NCI-H187 treated with DMSO at 0.1 percent for 48 hours (cell line): Measurements from ENCODE around the gene GCN1.

Experiments
- DNase-seq: peaks from one replicate; lab custom pipeline; 2025; lab: John Stamatoyannopoulos, UW

Gene GCN1

DNA sequence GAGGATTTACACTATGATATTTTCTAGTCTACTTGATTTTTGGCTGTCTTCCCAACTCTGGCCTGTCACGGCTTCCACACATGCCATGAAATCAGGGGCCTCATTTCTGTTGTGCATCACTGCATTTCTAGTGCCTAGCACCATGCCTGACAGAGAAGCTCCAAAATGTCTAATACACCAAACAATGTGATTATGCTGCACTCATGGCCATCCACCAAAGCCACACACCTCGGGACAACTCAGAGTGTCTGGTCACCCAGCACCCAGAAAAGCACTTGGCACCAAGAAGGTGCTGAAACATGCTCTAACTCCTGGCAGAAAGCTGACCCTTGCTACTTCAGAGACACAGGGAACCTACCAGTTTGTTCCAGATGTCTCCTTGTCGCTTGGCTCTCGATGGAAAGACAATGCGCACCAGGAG is 11.3 kb downstream of the GCN1 start:
- DNase-seq = no peak

DNA sequence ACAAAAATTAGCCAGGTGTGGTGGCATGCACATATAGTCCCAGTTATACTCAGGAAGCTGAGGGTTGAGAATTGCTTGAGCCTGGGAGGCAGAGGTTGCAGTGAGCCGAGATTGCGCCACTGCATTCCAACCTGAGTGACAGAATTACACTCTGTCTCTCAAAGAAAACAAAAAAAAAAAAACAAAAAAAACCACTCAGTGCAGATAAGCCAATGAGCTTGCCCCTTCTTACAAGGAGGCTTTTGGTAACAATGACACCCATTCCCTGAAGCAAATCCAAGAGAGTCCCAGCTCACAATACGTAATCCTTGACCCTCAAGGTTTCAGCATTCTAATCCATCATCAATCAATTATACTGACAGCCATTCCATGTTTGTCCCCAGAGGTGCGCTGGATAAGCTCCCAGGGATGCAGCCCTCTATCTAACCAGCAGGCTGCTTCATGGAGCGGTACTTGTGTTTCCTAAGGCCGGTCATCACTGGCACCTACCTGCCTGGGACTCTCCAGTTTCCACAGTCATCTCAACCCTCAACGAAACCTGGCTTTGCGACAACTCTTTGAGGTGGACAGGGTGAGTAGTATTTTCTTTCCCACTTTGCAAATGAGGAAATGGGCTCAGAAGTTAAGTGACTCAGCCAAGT is 12.4 kb downstream of the GCN1 start:
- DNase-seq = no peak

DNA sequence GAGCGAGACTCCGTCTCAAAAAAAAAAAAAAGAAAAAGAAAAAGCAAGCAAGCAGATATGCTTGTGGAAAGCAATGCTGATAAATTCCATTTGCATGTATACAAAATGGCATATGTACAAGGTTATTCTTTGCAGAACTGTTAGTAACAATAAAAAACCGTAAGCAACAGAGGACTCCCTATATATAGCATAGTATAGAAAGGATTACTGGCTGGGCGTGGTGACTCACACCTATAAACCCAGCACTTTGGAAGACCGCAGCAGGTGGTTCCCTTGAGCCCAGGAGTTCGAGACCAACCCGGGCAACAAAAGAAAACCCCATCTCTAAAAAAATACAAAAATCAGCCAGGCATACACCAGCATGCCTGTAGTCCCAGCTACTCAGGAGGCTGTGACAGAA is 13.5 kb downstream of the GCN1 start:
- no peak for DNase-seq

DNA sequence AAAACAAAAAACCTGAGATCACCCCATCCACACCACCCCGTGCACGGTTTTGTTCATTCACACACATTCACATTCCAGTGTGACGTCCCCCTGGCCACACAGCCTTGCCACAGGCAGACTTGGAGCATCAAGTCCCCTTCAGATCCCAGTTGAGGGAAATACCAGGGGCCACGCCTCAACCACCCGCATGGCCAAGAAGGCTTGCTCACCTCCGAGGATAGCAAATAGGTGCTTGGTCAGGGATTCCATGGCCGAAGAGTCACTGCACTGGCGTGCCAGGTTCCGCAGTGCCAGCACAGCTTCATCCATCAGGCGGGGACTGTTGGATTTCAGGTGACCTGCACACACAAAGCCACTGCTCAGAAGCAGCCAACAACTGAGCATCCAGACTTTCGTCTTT is 19.0 kb downstream of the GCN1 start:
- DNase-seq = no peak

DNA sequence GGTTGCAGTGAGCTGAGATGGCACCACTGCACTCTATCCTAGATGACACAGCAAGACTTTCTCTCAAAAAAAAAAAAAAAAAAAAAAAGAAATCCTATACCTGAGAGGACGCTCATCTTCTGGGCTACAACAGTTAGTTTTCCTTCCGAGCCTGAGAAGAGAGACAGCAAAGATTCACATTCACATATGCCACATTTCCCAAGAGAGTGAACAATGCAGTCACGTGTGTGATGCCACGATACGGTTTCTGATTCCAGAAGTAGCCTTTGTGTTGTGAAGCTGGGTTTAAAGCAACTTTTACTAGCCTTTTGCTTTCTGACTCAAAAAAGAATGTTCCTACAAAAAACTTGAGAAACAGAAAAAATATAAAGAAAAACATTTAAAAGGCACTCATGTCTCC is 19.5 kb downstream of the GCN1 start:
- DNase-seq = peak; percentile 73

DNA sequence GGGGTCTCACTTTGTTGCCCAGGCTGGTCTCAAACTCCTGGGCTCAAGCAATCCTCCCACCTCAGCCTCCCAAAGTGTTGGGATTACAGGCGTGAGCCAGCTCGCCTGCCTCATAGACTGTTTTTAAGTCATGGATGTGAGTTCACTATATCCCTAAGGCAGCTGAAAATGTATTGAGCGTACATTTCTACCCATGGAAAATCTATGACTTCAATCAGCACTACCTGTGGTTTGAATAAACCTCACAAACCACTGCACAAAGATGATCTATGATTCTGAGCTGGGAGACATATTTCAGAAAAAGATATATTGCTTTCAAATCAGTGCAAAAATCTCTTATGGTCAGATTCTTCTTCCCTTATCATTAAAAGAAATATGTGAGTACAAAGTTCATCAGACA is 22.5 kb downstream of the GCN1 start:
- DNase-seq = no peak

DNA sequence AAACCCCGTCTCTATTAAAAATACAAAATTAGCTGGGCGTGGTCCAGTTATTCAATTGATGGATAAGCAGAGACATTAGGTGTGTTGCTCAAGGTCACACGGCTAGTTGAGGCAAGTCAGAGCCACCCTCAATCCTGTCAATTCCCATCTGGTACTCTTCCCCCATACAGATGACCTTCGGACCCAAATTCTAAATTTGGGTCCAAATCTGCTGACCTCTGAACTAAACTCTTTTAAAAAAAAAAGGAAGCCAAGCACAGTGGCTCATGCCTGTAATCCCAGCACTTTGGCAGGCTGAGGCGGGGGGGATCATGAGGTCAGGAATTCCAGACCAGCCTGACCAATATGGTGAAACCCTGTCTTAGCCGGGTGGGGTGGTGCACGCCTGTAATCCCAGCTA is 23.9 kb downstream of the GCN1 start:
- no peak for DNase-seq

DNA sequence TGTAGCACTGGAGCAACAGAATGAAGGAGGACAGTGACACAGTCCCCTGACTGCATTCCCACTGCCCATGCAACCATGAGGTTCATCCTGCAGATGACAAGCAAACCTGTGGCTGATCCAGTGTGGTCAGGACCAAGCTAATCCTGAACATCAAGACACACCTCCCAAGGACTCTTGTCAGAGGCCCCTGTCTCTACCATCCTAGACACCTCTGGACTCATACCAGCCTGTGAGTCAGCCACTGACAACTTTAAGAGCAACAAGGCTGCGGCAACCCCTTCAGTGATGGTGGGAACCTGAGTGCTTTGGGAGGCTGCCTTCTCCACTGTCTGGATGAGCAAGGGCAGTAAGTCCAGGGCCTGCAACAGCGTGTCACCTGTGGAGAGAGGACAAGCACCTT is 24.6 kb downstream of the GCN1 start:
- DNase-seq = no peak

DNA sequence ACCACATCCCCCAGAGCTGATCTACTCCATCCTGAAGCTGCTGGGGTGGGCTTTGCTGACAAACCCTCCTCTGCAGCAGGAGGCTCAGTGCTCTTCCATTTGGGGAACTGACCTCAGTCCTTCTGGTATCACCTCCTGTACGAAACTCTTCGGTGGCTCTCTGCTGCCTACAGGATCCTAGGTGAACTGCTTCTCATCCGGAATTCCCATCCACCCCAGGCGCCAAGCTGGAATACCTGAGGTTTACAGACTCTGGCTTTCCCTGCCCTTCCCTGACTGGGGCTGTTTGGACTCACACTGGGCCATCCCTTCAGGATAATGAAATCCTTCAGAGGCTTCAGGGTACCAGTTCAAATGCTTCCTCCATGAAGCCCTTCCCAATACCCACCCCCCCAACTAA is 26.2 kb downstream of the GCN1 start:
- no peak for DNase-seq

DNA sequence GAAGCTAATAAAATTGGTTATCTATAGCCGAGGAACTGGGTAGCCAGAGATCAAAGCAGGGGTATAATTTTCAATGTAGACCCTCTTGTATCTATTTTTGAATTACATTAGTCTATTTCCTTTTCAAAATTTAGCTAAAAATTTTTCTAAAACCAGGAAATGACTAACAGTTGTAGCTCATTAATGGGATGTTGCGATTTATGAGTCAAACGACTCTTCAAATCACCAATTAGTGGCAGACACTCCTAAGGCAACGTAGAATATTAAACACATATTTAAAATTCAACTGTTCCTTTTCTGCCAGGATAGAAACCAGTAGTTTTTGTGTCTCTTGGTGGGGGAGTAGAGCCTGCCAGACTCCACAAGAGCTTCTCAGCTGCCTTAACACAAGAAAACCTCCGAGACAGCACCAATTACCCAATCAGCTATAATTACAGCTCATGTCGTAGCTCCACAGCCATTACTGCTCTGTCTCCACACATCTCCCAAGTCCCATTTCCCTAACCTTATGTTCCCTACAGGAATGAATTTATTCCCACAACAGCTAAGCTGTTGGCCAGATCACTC is 26.9 kb downstream of the GCN1 start:
- no peak for DNase-seq

DNA sequence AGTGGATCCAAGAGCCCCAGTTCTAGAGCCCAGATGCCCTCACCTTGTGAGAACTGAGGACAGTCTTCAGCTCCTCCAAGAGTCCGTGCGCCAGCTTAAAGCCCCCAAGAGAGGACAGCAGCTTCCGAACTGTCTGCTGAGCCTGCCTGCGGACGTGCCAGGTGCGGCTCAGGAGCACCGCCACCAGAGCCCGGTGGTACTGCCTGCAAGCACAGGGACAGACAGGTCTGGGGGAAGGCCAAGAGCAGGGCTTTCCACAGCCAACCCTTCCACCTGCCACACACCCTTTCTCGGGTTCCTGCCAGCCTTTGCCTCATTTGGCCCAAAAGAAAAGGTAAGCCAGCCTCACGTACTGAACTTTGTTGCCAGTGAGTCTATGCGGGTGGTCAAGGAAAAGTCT is 30.2 kb downstream of the GCN1 start:
- DNase-seq = no peak

DNA sequence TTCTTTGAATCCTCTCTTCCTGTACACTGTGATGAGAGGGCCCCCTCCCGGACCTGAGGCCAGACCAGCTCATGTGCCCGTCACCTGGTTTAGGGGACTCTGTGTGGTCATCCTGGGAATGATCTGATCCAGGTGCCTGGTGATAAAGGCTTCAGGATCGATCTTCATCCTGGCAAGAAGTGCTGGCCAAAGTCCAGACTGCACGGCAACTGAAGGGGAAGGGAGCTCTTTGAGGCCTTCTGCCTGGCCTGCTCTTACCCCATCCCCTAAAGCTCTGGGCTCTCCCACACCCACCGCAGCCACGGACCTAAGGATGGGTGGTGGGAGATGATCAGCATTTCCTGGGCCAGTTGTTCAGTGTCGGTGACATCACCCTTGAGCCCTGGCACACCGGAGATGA is 31.8 kb downstream of the GCN1 start:
- no peak for DNase-seq

DNA sequence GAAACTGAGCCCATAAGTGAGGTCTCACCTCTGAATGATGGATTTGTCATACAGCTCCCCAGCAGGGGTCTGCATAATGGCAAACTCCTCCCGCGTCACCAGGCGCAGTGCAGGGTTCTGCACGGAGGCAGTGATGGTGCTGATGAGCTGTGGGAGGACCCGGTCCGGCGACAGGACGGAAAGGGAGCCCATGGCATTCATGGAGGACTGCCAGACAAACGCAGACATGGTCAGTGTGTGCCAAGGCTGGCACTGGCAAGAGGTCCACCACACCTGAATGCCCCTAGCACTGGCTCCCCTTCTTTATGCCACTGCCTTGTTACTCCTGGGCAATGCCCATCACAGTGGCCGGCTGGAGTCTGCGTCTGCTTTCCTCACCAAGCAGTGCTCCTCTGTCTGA is 32.7 kb downstream of the GCN1 start:
- no peak for DNase-seq

DNA sequence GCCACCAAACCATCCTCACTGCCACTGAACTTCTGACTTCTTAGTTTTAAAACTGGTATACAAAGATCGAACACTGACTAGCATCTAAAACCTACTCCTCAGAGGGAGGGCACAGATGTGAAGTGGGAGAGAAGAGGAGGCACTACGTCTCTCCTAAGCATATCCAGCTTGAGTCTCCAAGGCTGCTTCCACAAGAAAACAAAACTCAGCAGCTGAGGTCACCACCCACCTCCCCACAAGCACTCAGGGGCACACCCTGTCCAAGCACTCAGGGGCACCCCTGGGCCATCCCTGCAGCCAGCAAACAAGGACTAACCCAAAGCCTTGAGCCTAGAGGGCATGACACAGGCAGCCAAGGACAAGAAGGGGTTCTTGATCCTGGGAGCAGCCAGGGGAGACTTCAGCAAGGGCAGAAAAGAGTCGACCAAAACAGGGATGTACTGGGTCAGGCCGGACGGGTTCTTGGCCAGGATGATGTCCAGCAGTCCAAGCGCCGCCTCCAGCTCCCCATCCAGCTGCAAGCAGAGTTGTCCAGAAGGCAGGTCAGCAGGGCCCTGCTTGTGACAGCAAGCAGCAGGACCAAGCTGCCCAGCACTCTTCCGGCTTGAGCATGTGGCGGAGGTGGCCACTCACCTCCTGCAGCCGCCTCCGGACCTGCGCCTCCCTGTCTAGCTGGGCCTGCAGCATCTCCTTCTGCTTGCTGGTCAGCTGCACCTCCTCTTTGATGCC is 34.8 kb downstream of the GCN1 start:
- DNase-seq = no peak

DNA sequence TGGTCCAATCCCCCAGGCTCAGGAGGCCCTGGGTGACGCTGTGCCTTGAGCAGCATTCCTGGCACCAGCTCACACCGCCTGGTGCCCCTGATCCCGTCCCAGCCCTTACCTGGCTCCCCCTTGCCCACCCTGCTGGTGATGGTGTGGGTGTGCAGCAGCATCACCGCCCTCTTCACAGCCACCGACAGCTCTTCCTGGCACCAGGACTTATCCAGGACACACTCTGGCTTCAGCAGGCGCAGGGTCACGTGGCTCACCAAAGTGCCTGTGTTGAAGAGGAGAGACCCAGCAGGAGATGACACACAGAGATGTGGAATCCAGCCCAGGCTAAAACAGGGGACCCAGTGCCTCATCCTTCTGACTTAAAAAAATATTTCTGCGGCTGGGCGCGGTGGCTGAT is 36.2 kb downstream of the GCN1 start:
- no peak for DNase-seq

DNA sequence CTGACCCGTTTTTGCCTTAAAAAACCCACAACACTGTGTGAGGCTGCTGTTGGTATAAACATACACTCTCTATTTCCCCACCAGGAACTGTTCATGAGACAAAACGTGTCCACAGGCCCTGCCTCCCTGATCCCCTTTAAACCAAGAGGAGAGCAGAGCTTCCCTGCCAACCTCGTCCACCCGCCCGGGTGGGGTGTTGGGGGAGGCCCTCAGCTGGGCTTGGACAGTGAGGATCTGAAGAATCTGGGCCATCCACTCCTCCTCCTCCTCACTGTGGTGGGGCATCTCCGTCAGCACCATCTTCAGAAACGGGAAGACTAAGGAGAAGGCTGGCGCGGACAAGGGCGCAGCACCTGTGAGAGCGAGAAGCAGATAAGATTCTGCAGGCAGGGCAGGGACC is 36.8 kb downstream of the GCN1 start:
- DNase-seq = no peak

DNA sequence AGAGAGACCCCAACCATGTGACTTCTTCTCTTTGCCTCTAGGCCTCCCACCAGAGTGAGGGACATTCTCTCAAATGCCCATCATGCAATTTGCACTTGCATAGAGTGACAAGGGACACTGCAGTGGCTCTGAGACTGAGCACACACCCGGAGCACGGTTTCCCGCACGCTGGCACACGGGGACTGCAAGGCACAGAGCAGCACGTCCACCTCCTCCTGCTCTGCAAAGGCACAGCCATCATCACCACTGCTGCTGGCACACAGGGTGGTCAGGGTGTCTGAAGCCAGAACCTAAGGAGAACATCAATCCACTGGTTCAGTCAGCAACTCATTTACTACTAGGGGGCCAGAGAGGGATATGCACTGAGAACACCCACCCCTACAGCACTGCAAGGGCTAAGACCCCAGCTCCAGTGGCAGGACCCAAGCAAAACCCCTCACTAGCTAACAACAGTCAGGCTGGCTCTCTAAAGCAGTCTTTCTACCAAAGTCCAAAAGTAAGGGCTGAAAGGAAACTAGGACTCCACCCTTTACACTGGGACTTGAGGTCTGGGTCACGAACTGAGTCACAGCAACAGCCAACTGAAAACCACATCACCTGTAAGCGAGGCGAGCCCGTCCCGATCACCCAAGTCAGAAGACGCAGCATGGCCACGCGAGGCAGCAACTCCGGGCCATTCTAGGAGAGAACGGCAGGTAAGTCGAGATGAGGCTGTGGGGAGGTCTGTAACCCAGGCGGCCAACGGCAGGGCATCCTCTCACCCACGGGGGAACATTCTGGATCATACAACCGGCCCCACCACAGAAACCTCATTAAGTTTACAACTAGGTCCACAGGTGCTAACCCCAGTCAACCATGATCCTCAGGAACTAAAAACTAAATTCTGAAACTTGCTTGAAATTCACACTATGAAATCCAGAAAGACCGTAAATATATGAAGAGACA is 37.9 kb downstream of the GCN1 start:
- DNase-seq = no peak

DNA sequence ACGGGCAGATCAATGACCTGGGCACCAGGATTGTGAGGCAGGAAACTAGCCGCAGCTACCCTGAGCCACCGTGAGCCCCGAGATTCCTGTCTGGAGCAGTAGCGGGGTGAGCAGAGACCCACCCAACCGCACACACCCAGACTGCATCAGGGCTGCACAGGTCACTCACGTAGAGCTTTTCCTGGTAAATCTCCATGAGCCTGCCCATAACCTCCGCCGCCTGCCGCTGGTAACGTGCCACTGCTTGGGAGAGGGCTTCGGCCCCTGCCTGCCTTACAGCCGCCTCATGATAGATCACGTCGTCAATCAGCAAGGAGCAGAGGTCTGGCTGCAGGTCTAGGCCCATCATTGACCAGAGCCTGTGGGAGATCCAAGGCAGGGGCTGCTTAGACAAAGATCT is 39.4 kb downstream of the GCN1 start:
- DNase-seq = no peak

DNA sequence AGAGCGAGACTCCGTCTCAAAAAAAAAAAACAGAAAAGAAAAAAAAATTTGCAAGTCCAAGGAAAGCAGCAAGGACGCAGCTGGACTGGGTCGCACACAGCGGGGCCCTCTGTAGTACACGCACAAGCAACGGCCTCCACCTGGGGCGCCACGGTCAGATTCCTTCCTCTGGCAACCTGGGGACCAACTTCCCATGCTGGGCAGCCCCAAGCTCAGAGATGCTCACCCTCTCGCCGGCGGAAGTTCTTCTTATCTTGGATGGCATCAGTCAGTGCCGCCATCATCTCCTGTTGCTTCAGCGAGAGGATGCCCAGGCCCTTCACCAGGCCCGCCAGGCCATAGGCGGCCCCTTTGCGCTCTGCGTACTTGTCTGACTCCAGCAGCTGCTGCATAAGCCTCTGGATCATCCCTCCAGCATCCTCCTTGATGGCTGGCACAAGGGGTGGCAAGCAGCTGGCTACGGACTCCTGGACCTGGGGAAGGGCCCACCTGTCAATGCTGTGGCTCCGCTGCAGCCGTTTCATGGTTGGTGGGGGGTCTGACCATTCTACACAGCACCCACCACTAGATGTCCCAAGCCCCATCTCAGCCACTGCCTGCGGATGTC is 43.5 kb downstream of the GCN1 start:
- no peak for DNase-seq

DNA sequence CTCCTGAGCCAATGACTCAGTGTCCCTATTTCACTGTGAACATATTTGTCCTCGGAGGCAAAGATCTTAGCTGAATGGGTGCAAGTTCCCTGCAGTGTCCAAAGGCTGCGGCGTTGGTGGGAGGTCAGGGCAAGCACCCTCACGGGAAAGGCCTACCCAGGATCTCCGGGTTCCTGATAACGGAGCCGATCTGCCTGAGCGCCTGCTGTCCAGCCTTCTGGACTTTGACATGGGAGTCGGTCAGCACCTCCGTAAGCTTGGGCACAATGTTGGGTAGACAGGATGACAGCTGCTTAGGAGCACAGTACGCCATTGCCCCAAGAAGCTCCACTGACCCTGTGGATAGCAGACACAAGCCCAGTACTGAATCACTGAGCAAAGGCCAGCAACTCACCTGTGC is 46.5 kb downstream of the GCN1 start:
- no peak for DNase-seq

DNA sequence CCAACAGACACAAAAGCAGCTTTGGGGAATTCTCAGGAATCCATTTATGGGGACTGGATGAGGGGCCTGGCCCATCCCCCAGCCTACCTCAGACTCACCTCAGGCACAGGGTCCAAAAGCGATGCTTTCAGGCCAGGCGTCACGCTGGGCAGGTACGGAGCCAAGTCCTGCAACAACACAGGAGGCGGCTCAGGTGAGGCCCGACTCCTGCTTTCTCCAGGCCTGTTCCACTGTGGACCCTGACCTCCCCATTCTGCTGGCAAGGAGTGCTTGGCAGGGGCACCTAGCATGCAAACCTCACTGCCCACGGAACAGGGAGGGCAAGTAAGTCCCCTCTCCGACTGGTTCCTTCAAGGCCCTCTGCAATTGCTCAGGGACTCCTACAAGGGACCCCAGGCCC is 49.4 kb downstream of the GCN1 start:
- no peak for DNase-seq

DNA sequence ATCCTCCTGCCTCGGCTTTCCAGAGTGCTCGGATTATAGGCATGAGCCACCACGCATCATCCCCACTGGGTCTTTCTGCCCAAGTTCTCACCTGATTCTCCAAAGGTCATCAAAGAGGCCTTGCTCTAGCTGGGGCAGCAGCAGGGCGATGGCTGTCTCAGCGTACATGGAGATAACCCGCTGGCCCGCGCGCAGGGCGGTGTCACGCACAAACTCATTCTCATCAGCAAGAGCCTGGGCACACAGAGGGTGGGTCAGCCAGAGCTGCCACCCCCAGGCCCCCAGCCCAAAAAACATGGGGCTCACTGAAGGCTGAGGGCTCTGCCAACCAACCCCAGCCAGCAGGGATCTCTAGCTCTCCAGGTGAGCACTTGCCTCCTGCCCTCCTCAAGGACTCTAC is 50.3 kb downstream of the GCN1 start:
- DNase-seq = no peak
